ENCODE measurements around the gene S100A3. TPM values are rescaled to one million over a fixed set of nuclear protein-coding genes. Genes with fewer than 3 reads are reported as not detected.

Gene S100A3
- polyA plus RNA-seq, 1 donor (not counting 4 experiments of a cell fraction or from before 2014, with no cell fraction given), result 15.1 TPM

- H3K9me3 ChIP-seq (ENCODE audit: control insufficient read depth, low read depth, low read length), result no peaks in the 10 kb centered on the region
- FAIRE-seq (no peak), DNase-seq (ENCODE audit: low read depth, low spot score) (peak; percentile 70)
- H3K27me3 ChIP-seq (ENCODE audit: control insufficient read depth, extremely low read depth, insufficient read depth, low read length), result no peaks in the 10 kb centered on the region
- H3K9me1 ChIP-seq (ENCODE audit: control insufficient read depth, extremely low read depth, insufficient read depth, low read length), result no peaks in the 10 kb centered on the region
- H4K20me1 ChIP-seq (ENCODE audit: control insufficient read depth, extremely low read depth, insufficient read depth, low read length), result peaks cover 8% of the 10 kb centered on the region
- TF ChIP-seq, protein P1, sequence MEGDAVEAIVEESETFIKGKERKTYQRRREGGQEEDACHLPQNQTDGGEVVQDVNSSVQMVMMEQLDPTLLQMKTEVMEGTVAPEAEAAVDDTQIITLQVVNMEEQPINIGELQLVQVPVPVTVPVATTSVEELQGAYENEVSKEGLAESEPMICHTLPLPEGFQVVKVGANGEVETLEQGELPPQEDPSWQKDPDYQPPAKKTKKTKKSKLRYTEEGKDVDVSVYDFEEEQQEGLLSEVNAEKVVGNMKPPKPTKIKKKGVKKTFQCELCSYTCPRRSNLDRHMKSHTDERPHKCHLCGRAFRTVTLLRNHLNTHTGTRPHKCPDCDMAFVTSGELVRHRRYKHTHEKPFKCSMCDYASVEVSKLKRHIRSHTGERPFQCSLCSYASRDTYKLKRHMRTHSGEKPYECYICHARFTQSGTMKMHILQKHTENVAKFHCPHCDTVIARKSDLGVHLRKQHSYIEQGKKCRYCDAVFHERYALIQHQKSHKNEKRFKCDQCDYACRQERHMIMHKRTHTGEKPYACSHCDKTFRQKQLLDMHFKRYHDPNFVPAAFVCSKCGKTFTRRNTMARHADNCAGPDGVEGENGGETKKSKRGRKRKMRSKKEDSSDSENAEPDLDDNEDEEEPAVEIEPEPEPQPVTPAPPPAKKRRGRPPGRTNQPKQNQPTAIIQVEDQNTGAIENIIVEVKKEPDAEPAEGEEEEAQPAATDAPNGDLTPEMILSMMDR (optimal IDR thresholded peaks at IDR 0.05 in 1 of 3, IDR thresholded peaks at IDR 0.05 in 1 of 3, conservative IDR thresholded peaks at IDR 0.05 in 1 of 3; ENCODE audit: extremely low read depth in 1 of 3, insufficient read depth in 2 of 3, low read length in 3 of 3), result peak in 2 of 3 experiments; percentile 78 to 95
- no peak for TF ChIP-seq EZH2 (IDR thresholded peaks at IDR 0.05; ENCODE audit: low read length)
- no peak overlapping the region for H2AFZ ChIP-seq (ENCODE audit: control insufficient read depth, low read length)
- peaks cover 16% of the 10 kb centered on the region for H3K79me2 ChIP-seq (ENCODE audit: control insufficient read depth, insufficient read depth, low read length)
- H3K36me3 ChIP-seq (ENCODE audit: control insufficient read depth in 2 of 2, extremely low read depth in 1 of 2, insufficient read depth in 2 of 2, low read length in 2 of 2), result peaks cover 2 to 15% of the 10 kb centered on the region in 2 experiments
- peak overlapping the region; percentile 99 for H3K9ac ChIP-seq (ENCODE audit: control insufficient read depth, extremely low read depth, insufficient read depth, low read length)
- H3K4me3 ChIP-seq (ENCODE audit: control insufficient read depth in 2 of 3, extremely low read depth in 1 of 3, insufficient read depth in 2 of 3, low read depth in 1 of 3, low read length in 3 of 3), result peak overlapping the region in 1 of 3 experiments; percentile 60
- H3K27ac ChIP-seq (ENCODE audit: control insufficient read depth, insufficient read depth, low read length), result peak overlapping the region; percentile 99
- peaks cover 49% of the 10 kb centered on the region for H3K4me1 ChIP-seq (ENCODE audit: control insufficient read depth, extremely low read depth, insufficient read depth, low read length)
- peak overlapping the region; percentile 100 for H3K4me2 ChIP-seq (ENCODE audit: control insufficient read depth, extremely low read depth, insufficient read depth, low read depth, low read length)
- dilution Hi-C loops (cut with MboI; ENCODE audit: extremely low pct_ligation_motif_present, low sequenced_read_pairs), result no loop called here
These were observed 16.1 kb downstream of the S100A3 start for GRCh38 chr1:153532769-153533599.

GRCh38 chr1:153532181-153532580 is 16.9 kb downstream of the S100A3 start:
- H3K36me3 ChIP-seq (ENCODE audit: control insufficient read depth in 2 of 2, extremely low read depth in 1 of 2, insufficient read depth in 2 of 2, low read length in 2 of 2), result peaks cover 2 to 15% of the 10 kb centered on the region in 2 experiments
- peaks cover 8% of the 10 kb centered on the region for H4K20me1 ChIP-seq (ENCODE audit: control insufficient read depth, extremely low read depth, insufficient read depth, low read length)
- peak overlapping the region; percentile 19 for H3K27ac ChIP-seq (ENCODE audit: control insufficient read depth, insufficient read depth, low read length)
- H3K9ac ChIP-seq (ENCODE audit: control insufficient read depth, extremely low read depth, insufficient read depth, low read length), result no peak overlapping the region
- TF ChIP-seq EZH2 (IDR thresholded peaks at IDR 0.05; ENCODE audit: low read length), result no peak
- TF ChIP-seq, protein P1 (optimal IDR thresholded peaks at IDR 0.05 in 1 of 3, IDR thresholded peaks at IDR 0.05 in 1 of 3, conservative IDR thresholded peaks at IDR 0.05 in 1 of 3; ENCODE audit: extremely low read depth in 1 of 3, insufficient read depth in 2 of 3, low read length in 3 of 3), result no peak
- peak overlapping the region; percentile 6 for H3K4me2 ChIP-seq (ENCODE audit: control insufficient read depth, extremely low read depth, insufficient read depth, low read depth, low read length)
- H3K27me3 ChIP-seq (ENCODE audit: control insufficient read depth, extremely low read depth, insufficient read depth, low read length), result no peaks in the 10 kb centered on the region
- no peaks in the 10 kb centered on the region for H3K9me3 ChIP-seq (ENCODE audit: control insufficient read depth, low read depth, low read length)
- peaks cover 55% of the 10 kb centered on the region for H3K4me1 ChIP-seq (ENCODE audit: control insufficient read depth, extremely low read depth, insufficient read depth, low read length)
- DNase-seq (ENCODE audit: low read depth, low spot score) (no peak), FAIRE-seq (no peak)
- no peak overlapping the region for H3K4me3 ChIP-seq (ENCODE audit: control insufficient read depth in 2 of 3, extremely low read depth in 1 of 3, insufficient read depth in 2 of 3, low read depth in 1 of 3, low read length in 3 of 3)
- dilution Hi-C loops (cut with MboI; ENCODE audit: extremely low pct_ligation_motif_present, low sequenced_read_pairs), result no loop called here
- no peak overlapping the region for H2AFZ ChIP-seq (ENCODE audit: control insufficient read depth, low read length)
- peaks cover 16% of the 10 kb centered on the region for H3K79me2 ChIP-seq (ENCODE audit: control insufficient read depth, insufficient read depth, low read length)
- no peaks in the 10 kb centered on the region for H3K9me1 ChIP-seq (ENCODE audit: control insufficient read depth, extremely low read depth, insufficient read depth, low read length)
